Measurements from ENCODE around the gene ARMC10. TPM values are rescaled to one million over a fixed set of nuclear protein-coding genes. Genes with fewer than 3 reads are reported as not detected.
"Not testable (repeated sequence)": the region's sequence is repeated elsewhere in the genome, so short reads cannot be mapped to it uniquely, and the experiment has no call there.

ARMC10 gene
- total RNA-seq, 5 donors from 2014 or later (not counting 1 experiment from before 2014, with no cell fraction given), result 16.1 to 24.8 (median 22.8) TPM

- POLR2A ChIA-PET, result interaction anchor here in 1 of 2 donors (0.6 kb wide), 1 partner anchor 63 kb away, joined by 5 read pairs; no protein-coding TSS in a partner anchor
- no peaks in the 10 kb centered on the region for H3K9me3 ChIP-seq
- H3K4me3 Mint-ChIP-seq, result no peak overlapping the region
- ATAC-seq (replicated peaks in 1 of 4), result no peak
- H3K27me3 Mint-ChIP-seq, result no peaks in the 10 kb centered on the region
- WGBS (ENCODE audit: insufficient coverage), result no CpG with 5 or more reads among the region's 1 CpG
- no peaks in the 10 kb centered on the region for H3K9me3 Mint-ChIP-seq
- no peak for DNase-seq
- H3K27ac ChIP-seq (ENCODE audit: low read length), result no peak overlapping the region
- peaks cover 26 to 32% (median 28%) of the 10 kb centered on the region in 3 donors for H3K4me1 Mint-ChIP-seq
- peaks cover 5 to 32% of the 10 kb centered on the region in 2 donors for H3K36me3 ChIP-seq (ENCODE audit: control insufficient read depth in 2 of 2, extremely low read depth in 1 of 2, insufficient read depth in 1 of 2, low read length in 1 of 2)
- H3K27me3 ChIP-seq (replicated peaks in 1 of 2; ENCODE audit: control insufficient read depth in 2 of 2, extremely low read depth in 1 of 2, insufficient read depth in 2 of 2, low read length in 1 of 2), result no peaks in the 10 kb centered on the region
- no peaks in the 10 kb centered on the region for H3K4me1 ChIP-seq (ENCODE audit: control insufficient read depth in 1 of 2, extremely low read depth in 1 of 2, insufficient read depth in 2 of 2, low read length in 2 of 2)
- H3K36me3 Mint-ChIP-seq, result peaks cover 25% of the 10 kb centered on the region
- no peak overlapping the region for H3K4me3 ChIP-seq (ENCODE audit: control insufficient read depth in 1 of 2, extremely low read depth in 1 of 2, low read length in 1 of 2)
- CTCF ChIA-PET, result interaction anchor here (0.5 to 0.6 kb wide), 2 partner anchors 9 to 17 kb away, joined by 3 to 4 read pairs; no protein-coding TSS in a partner anchor
- no peak overlapping the region for H3K27ac Mint-ChIP-seq
These were observed 7.6 kb downstream of the ARMC10 start for GRCh38 chr7:103082497-103082896.

DNA sequence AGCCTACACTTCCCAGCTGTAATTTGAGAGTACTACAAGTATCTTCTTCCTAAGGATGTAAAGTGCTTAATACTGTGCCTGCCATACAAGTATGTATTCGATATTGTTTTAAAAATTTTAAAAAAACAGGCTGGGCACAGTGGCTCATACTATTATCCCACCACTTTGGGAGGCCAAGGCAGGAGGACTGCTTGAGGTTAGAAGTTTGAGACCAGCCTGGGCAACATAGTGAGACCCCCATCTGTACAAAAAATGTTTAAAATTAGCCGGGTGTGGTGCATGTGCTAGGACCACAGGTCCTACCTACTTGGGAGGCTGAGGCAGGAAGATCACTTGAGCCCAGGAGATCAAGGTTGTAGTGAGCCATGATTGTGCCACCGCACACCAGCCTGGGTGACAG is 8.3 kb downstream of the ARMC10 start:
- 91% methylated on average over 1 of the region's 3 CpGs for WGBS (ENCODE audit: insufficient coverage)
- Histone ChIP-seq H3K27me3 (replicated peaks in 1 of 2; ENCODE audit: control insufficient read depth in 2 of 2, extremely low read depth in 1 of 2, insufficient read depth in 2 of 2, low read length in 1 of 2) (no peaks in the 10 kb centered on the region), H3K36me3 (ENCODE audit: control insufficient read depth in 2 of 2, extremely low read depth in 1 of 2, insufficient read depth in 1 of 2, low read length in 1 of 2) (peaks cover 5 to 36% of the 10 kb centered on the region in 2 donors), H3K27ac (ENCODE audit: low read length) (no peak overlapping the region), H3K4me1 (ENCODE audit: control insufficient read depth in 1 of 2, extremely low read depth in 1 of 2, insufficient read depth in 2 of 2, low read length in 2 of 2) (no peaks in the 10 kb centered on the region), H3K9me3 (no peaks in the 10 kb centered on the region), H3K4me3 (ENCODE audit: control insufficient read depth in 1 of 2, extremely low read depth in 1 of 2, low read length in 1 of 2) (no peak overlapping the region)
- Mint-ChIP-seq H3K4me3 (no peak overlapping the region), H3K9me3 (no peaks in the 10 kb centered on the region), H3K36me3 (peaks cover 26% of the 10 kb centered on the region), H3K27ac (no peak overlapping the region), H3K4me1 (peaks cover 19 to 26% (median 23%) of the 10 kb centered on the region in 3 donors), H3K27me3 (no peaks in the 10 kb centered on the region)
- ATAC-seq (replicated peaks in 1 of 4) (no peak), DNase-seq (no peak)
- POLR2A ChIA-PET, result no interaction called here
- CTCF ChIA-PET, result interaction anchor here (0.6 to 0.7 kb wide), 2 partner anchors 22 to 1984 kb away, joined by 4 read pairs; no protein-coding TSS in a partner anchor

- H3K4me1 ChIP-seq (ENCODE audit: control insufficient read depth in 1 of 2, extremely low read depth in 1 of 2, insufficient read depth in 2 of 2, low read length in 2 of 2); DNase-seq; ATAC-seq (replicated peaks in 1 of 4); H3K4me3 ChIP-seq (ENCODE audit: control insufficient read depth in 1 of 2, extremely low read depth in 1 of 2, low read length in 1 of 2); H3K27ac Mint-ChIP-seq; H3K9me3 ChIP-seq; H3K27me3 Mint-ChIP-seq; H3K27me3 ChIP-seq (replicated peaks in 1 of 2; ENCODE audit: control insufficient read depth in 2 of 2, extremely low read depth in 1 of 2, insufficient read depth in 2 of 2, low read length in 1 of 2); H3K4me3 Mint-ChIP-seq; H3K9me3 Mint-ChIP-seq; H3K27ac ChIP-seq (ENCODE audit: low read length); POLR2A ChIA-PET; H3K4me1 Mint-ChIP-seq: not testable (repeated sequence)
- no CpG with 5 or more reads among the region's 4 CpGs for WGBS (ENCODE audit: insufficient coverage)
- CTCF ChIA-PET, result interaction anchor here (0.6 to 1.0 kb wide), 2 partner anchors 10 to 17 kb away, joined by 4 read pairs; partner anchors contain the start of gene ARMC10 (in 1 of the 2)
- H3K36me3 Mint-ChIP-seq, result peaks cover 59% of the 10 kb centered on the region
- peaks cover 0 to 19% of the 10 kb centered on the region in 2 donors for H3K36me3 ChIP-seq (ENCODE audit: control insufficient read depth in 2 of 2, extremely low read depth in 1 of 2, insufficient read depth in 1 of 2, low read length in 1 of 2)
These were observed 17.4 kb downstream of the ARMC10 start for GRCh38 chr7:103092321-103092720.

- no peaks in the 10 kb centered on the region for H3K9me3 Mint-ChIP-seq
- Histone ChIP-seq H3K4me1 (ENCODE audit: control insufficient read depth in 1 of 2, extremely low read depth in 1 of 2, insufficient read depth in 2 of 2, low read length in 2 of 2) (no peaks in the 10 kb centered on the region), H3K27me3 (replicated peaks in 1 of 2; ENCODE audit: control insufficient read depth in 2 of 2, extremely low read depth in 1 of 2, insufficient read depth in 2 of 2, low read length in 1 of 2) (no peaks in the 10 kb centered on the region), H3K36me3 (ENCODE audit: control insufficient read depth in 2 of 2, extremely low read depth in 1 of 2, insufficient read depth in 1 of 2, low read length in 1 of 2) (peaks cover 0 to 14% of the 10 kb centered on the region in 2 donors), H3K27ac (ENCODE audit: low read length) (no peak overlapping the region), H3K9me3 (no peaks in the 10 kb centered on the region), H3K4me3 (ENCODE audit: control insufficient read depth in 1 of 2, extremely low read depth in 1 of 2, low read length in 1 of 2) (no peak overlapping the region)
- H3K4me1 Mint-ChIP-seq, result no peaks in the 10 kb centered on the region
- no peaks in the 10 kb centered on the region for H3K27me3 Mint-ChIP-seq
- peak overlapping the region in 1 of 2 donors; percentile 16 for H3K27ac Mint-ChIP-seq
- WGBS (ENCODE audit: insufficient coverage), result no CpG with 5 or more reads among the region's 1 CpG
- ATAC-seq (replicated peaks in 1 of 4) (no peak), DNase-seq (no peak)
- H3K4me3 Mint-ChIP-seq, result no peak overlapping the region
- ChIA-PET POLR2A (no interaction called here), CTCF (interaction anchor here in 1 of 2 donors (1.0 kb wide), 1 partner anchor 18 kb away, joined by 4 read pairs; the partner anchor contains the start of gene ARMC10)
- peaks cover 59% of the 10 kb centered on the region for H3K36me3 Mint-ChIP-seq
These were observed 18.5 kb downstream of the ARMC10 start for GRCh38 chr7:103093429-103093828.

- Mint-ChIP-seq H3K4me3 (no peak overlapping the region), H3K9me3 (no peaks in the 10 kb centered on the region), H3K4me1 (no peaks in the 10 kb centered on the region), H3K36me3 (peaks cover 55% of the 10 kb centered on the region), H3K27me3 (no peaks in the 10 kb centered on the region), H3K27ac (peak overlapping the region in 1 of 2 donors; percentile 16)
- no peak overlapping the region for H3K27ac ChIP-seq (ENCODE audit: low read length)
- peaks cover 0 to 10% of the 10 kb centered on the region in 2 donors for H3K36me3 ChIP-seq (ENCODE audit: control insufficient read depth in 2 of 2, extremely low read depth in 1 of 2, insufficient read depth in 1 of 2, low read length in 1 of 2)
- ChIA-PET POLR2A (interaction anchor here in 1 of 2 donors (0.5 kb wide), 1 partner anchor 9 kb away, joined by 3 read pairs; no protein-coding TSS in a partner anchor), CTCF (no interaction called here)
- no peak overlapping the region for H3K4me3 ChIP-seq (ENCODE audit: control insufficient read depth in 1 of 2, extremely low read depth in 1 of 2, low read length in 1 of 2)
- WGBS (ENCODE audit: insufficient coverage), result no CpG with 5 or more reads among the region's 3 CpGs
- no peaks in the 10 kb centered on the region for H3K4me1 ChIP-seq (ENCODE audit: control insufficient read depth in 1 of 2, extremely low read depth in 1 of 2, insufficient read depth in 2 of 2, low read length in 2 of 2)
- H3K27me3 ChIP-seq (replicated peaks in 1 of 2; ENCODE audit: control insufficient read depth in 2 of 2, extremely low read depth in 1 of 2, insufficient read depth in 2 of 2, low read length in 1 of 2), result no peaks in the 10 kb centered on the region
- ATAC-seq (replicated peaks in 1 of 4), result no peak
- no peaks in the 10 kb centered on the region for H3K9me3 ChIP-seq
- DNase-seq, result no peak
These were observed 19.2 kb downstream of the ARMC10 start for GRCh38 chr7:103094102-103094501.

- DNase-seq; ATAC-seq (replicated peaks in 1 of 4); H3K27ac ChIP-seq (ENCODE audit: low read length); H3K27me3 Mint-ChIP-seq; H3K4me1 Mint-ChIP-seq; H3K9me3 ChIP-seq; H3K9me3 Mint-ChIP-seq; H3K4me1 ChIP-seq (ENCODE audit: control insufficient read depth in 1 of 2, extremely low read depth in 1 of 2, insufficient read depth in 2 of 2, low read length in 2 of 2); H3K4me3 ChIP-seq (ENCODE audit: control insufficient read depth in 1 of 2, extremely low read depth in 1 of 2, low read length in 1 of 2); H3K4me3 Mint-ChIP-seq; CTCF ChIA-PET; H3K27me3 ChIP-seq (replicated peaks in 1 of 2; ENCODE audit: control insufficient read depth in 2 of 2, extremely low read depth in 1 of 2, insufficient read depth in 2 of 2, low read length in 1 of 2); H3K36me3 ChIP-seq (ENCODE audit: control insufficient read depth in 2 of 2, extremely low read depth in 1 of 2, insufficient read depth in 1 of 2, low read length in 1 of 2): not testable (repeated sequence)
- H3K36me3 Mint-ChIP-seq, result peaks cover 45% of the 10 kb centered on the region
- POLR2A ChIA-PET, result interaction anchor here in 1 of 2 donors (1.0 kb wide), 1 partner anchor 21 kb away, joined by 4 read pairs; the partner anchor contains the start of genes ARMC10 and FBXL13
- no CpG with 5 or more reads among the region's 2 CpGs for WGBS (ENCODE audit: insufficient coverage)
- H3K27ac Mint-ChIP-seq, result peak overlapping the region in 1 of 2 donors; percentile 34
These were observed 20.6 kb downstream of the ARMC10 start for GRCh38 chr7:103095558-103095957.

Data from T-cell (primary cell).